K562 (cell line): ENCODE results near the gene ZNHIT2. TPM values are rescaled to one million over a fixed set of nuclear protein-coding genes. Genes with fewer than 3 reads are reported as not detected.

Experiments used
- CREB5 ChIP-seq: fragments of 250-450 bp; sonication (Bioruptor Pico); IDR thresholded peaks from 2 replicates; pipeline ENCODE4 v1.5.0; 2020; ENCODE audit warnings: mild to moderate bottlenecking
- HOMEZ ChIP-seq: fragments of 250-450 bp; sonication (Bioruptor Pico); IDR thresholded peaks from 2 replicates; pipeline ENCODE4 v1.4.0; 2020; ENCODE audit warnings: mild to moderate bottlenecking, moderate library complexity
- MTF1 ChIP-seq: fragments of 250-450 bp; sonication (Bioruptor Pico); IDR thresholded peaks from 2 replicates; pipeline ENCODE4 v1.9.0; 2021; ENCODE audit warnings: moderate library complexity, mild to moderate bottlenecking, inconsistent platforms, borderline replicate concordance
- NFE2L1 ChIP-seq: fragments of 450-650 bp; IDR thresholded peaks from 2 replicates; pipeline ENCODE4 v1.6.1; 2016; ENCODE audit warnings: missing genetic modification characterization, low read depth, mild to moderate bottlenecking, missing compliant biosample characterization, moderate library complexity, borderline replicate concordance
- PHB2 ChIP-seq: fragments of 450-650 bp; IDR thresholded peaks from 2 replicates; pipeline ENCODE4 v1.6.1; 2017; ENCODE audit warnings: low read depth
- SPI1 ChIP-seq: IDR thresholded peaks from 2 replicates; pipeline ENCODE4 v1.6.1; 2011; ENCODE audit warnings: low read depth, low read length, control low read depth, borderline replicate concordance
- XRCC5 ChIP-seq: fragments of 200-400 bp; formaldehyde crosslinking; IDR thresholded peaks from 2 replicates; pipeline ENCODE4 v1.6.1; 2017; ENCODE audit warnings: low read depth, mild to moderate bottlenecking, low read length
- ZNF512 ChIP-seq: IDR thresholded peaks from 2 replicates; pipeline ENCODE4 v1.6.1; 2016; ENCODE audit warnings: missing genetic modification characterization, missing compliant biosample characterization
- polyA plus RNA-seq, 8 experiments: library from polyadenylated mRNA; depleted of rRNA in 4 of 8; stranded (reverse) in 5 of 8; unstranded in 3 of 8; fragments of >200 nt; fragmentation: Nextera tagmentation in 2 of 8; fragmentation: Illumina TruSeq in 1 of 8; extraction: Ambion mirVana in 2 of 8; extraction: Trizol in 1 of 8; gene quantifications; 2 replicates each; pipeline versions ENCODE4 v1.2.1 to v1.2.3, GENCODE V29; 2011 to 2014; ENCODE audit warnings: inconsistent platforms in 1 of 8, missing spikeins in 1 of 8
- total RNA-seq, 7 experiments: library from RNA; depleted of rRNA in 6 of 7; stranded (reverse); fragments of >200 nt in 6 of 7; fragmentation: Illumina TruSeq in 2 of 7; extraction: Trizol in 2 of 7; gene quantifications; 2 replicates each; pipeline versions ENCODE4 v1.2.1 to v1.2.3, GENCODE V29; 2011 to 2021; ENCODE audit warnings: low replicate concordance in 1 of 7

ZNHIT2 gene
- total and polyA plus RNA-seq, 9 of the 15 experiments (the other 6 are each of a cell fraction or from before 2014, with no cell fraction given): 0.08 to 39.0 (median 2.5) TPM

- TF ChIP-seq MTF1 (CRISPR knock-in tag): no peak
- TF ChIP-seq HOMEZ (CRISPR knock-in tag): no peak
- no peak for TF ChIP-seq ZNF512 (tag)
- no peak for TF ChIP-seq NFE2L1 (tag)
- TF ChIP-seq SPI1: no peak
- no peak for TF ChIP-seq XRCC5
- TF ChIP-seq CREB5: no peak
- no peak for TF ChIP-seq PHB2
Observed at GRCh38 chr11:65071907-65072630, 45.4 kb downstream of the ZNHIT2 start (continued).
